Measurements from ENCODE around the gene PSMC5.
"Not testable (repeated sequence)": the region's sequence is repeated elsewhere in the genome, so short reads cannot be mapped to it uniquely, and the experiment has no call there.

The PSMC5 gene

DNA sequence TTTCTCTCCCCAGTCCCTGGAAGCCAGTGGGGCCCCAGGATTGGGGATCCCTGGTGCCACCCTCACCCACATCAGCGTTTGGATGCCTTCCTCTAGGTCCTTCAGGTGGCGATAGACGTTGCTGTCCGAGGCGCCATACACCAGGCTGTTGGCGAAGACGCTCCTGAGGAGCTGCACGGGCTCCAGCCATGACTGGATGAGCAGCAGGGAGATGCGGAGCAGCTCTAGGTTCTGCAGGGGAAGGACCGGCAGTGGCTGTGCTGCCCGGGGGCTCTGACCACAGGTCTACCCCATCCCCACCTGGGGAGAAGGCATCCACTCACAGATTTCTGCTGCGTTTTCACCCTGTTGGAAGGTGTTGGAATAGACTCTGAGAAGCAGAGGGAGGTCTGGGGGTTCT lies 53.5 kb downstream of the PSMC5 start:
- Mint-ChIP-seq H3K36me3 (no peaks in the 10 kb centered on the region), H3K4me1 (peaks cover 14% of the 10 kb centered on the region), H3K9me3 (no peaks in the 10 kb centered on the region), H3K27me3 (no peaks in the 10 kb centered on the region), H3K27ac (no peak overlapping the region), H3K4me3 (no peak overlapping the region)
- no peak for DNase-seq (ENCODE audit: low spot score in 2 of 2)
- ATAC-seq (ENCODE audit: low read depth), result no peak

DNA sequence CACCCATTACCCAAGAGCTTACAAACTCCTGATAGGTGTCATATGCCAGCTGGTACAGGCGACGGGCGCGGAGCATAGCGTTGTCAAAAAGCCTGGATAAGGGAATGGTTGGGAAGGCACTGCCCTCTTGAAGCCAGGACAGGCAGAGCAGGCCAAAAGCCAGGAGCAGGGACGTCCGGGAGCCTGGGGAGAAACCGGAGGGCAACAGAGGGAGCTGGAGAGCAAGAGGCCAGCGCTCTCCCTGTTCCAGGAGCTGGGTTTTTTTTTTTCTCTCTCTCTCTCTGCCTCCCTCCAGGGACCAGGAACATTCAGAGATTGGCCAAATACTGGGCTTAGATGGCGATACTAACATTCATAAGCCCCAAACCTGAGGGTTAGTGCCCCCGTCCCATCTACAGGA lies 54.1 kb downstream of the PSMC5 start:
- not testable (repeated sequence) for H3K36me3 Mint-ChIP-seq; ATAC-seq (ENCODE audit: low read depth); H3K9me3 Mint-ChIP-seq; H3K27ac Mint-ChIP-seq; H3K27me3 Mint-ChIP-seq; DNase-seq (ENCODE audit: low spot score in 2 of 2); H3K4me3 Mint-ChIP-seq
- H3K4me1 Mint-ChIP-seq, result peaks cover 14% of the 10 kb centered on the region
